Measurements from ENCODE around the gene NAA11.
"Not testable (repeated sequence)": the region's sequence is repeated elsewhere in the genome, so short reads cannot be mapped to it uniquely, and the experiment has no call there.

The NAA11 gene

GRCh38 chr4:79306795-79307194 is 19.1 kb downstream of the NAA11 start:
- no peak for DNase-seq

- no peak for DNase-seq
Measured at GRCh38 chr4:79300280-79300679, 25.6 kb downstream of the NAA11 start.

GRCh38 chr4:79298484-79298883 is 27.4 kb downstream of the NAA11 start:
- DNase-seq = no peak

GRCh38 chr4:79298027-79298426 is 27.8 kb downstream of the NAA11 start:
- DNase-seq = no peak

- no peak for DNase-seq
Measured at GRCh38 chr4:79297479-79297878, 28.4 kb downstream of the NAA11 start.

- no peak for DNase-seq
Measured at GRCh38 chr4:79296768-79297428, 29.0 kb downstream of the NAA11 start.

GRCh38 chr4:79295086-79295485 is 30.8 kb downstream of the NAA11 start:
- no peak for DNase-seq

GRCh38 chr4:79294064-79294463 is 31.8 kb downstream of the NAA11 start:
- peak; percentile 52 for DNase-seq

GRCh38 chr4:79292008-79292407 is 33.9 kb downstream of the NAA11 start:
- DNase-seq = no peak

GRCh38 chr4:79290376-79290775 is 35.5 kb downstream of the NAA11 start:
- DNase-seq = peak; percentile 80

- DNase-seq = peak; percentile 64
Measured at GRCh38 chr4:79288185-79288584, 37.7 kb downstream of the NAA11 start.

GRCh38 chr4:79287718-79288117 is 38.1 kb downstream of the NAA11 start:
- peak; percentile 64 for DNase-seq

- no peak for DNase-seq
Measured at GRCh38 chr4:79287076-79287475, 38.8 kb downstream of the NAA11 start.

GRCh38 chr4:79281566-79282359 is 44.1 kb downstream of the NAA11 start:
- DNase-seq = no peak

GRCh38 chr4:79277467-79277866 is 48.4 kb downstream of the NAA11 start:
- not testable (repeated sequence) for DNase-seq

- DNase-seq = peak; percentile 91
Measured at GRCh38 chr4:79273915-79274314, 51.9 kb downstream of the NAA11 start.

- DNase-seq = no peak
Measured at GRCh38 chr4:79272761-79273160, 53.1 kb downstream of the NAA11 start.

- no peak for DNase-seq
Measured at GRCh38 chr4:79272126-79272525, 53.7 kb downstream of the NAA11 start.

- peak; percentile 74 for DNase-seq
Measured at GRCh38 chr4:79267671-79268070, 58.2 kb downstream of the NAA11 start.

Data from NCI-H446 treated with DMSO at 0.1 percent for 48 hours (cell line).